Psoas muscle (tissue), 8 donors: ENCODE results near the gene TRAF3. TPM values are rescaled to one million over a fixed set of nuclear protein-coding genes. Genes with fewer than 3 reads are reported as not detected.

Experiments used
- ATAC-seq, 4 donors: fragments of 200-7000 bp; cut with Tn5 transposase; one replicate each; pipeline ENCODE4 v1.9.1; 2020; ENCODE audit warnings: moderate library complexity in 3 of 4, mild to moderate bottlenecking in 2 of 4
- DNase-seq, 2 donors: peaks; one replicate each; pipeline ENCODE4 v3.0.0-alpha.2; 2020
- H3K27ac ChIP-seq: fragments of 200-600 bp; one replicate; pipeline ENCODE4 v1.8.0; 2022
- H3K27me3 ChIP-seq, 3 donors: fragments of 200-600 bp in 1 of 3; one replicate each; pipeline versions ENCODE4 v1.6.1 to v1.8.0; 2013 to 2022; ENCODE audit warnings: low read length in 2 of 3, mild to moderate bottlenecking in 2 of 3, moderate library complexity in 1 of 3; ENCODE audit not compliant: insufficient read depth in 3 of 3
- H3K36me3 ChIP-seq, 2 donors: fragments of 200-600 bp in 1 of 2; one replicate each; pipeline versions ENCODE4 v1.6.1 to v1.8.0; 2013 to 2022; ENCODE audit warnings: low read depth in 1 of 2, mild to moderate bottlenecking in 1 of 2, moderate library complexity in 1 of 2; ENCODE audit not compliant: insufficient read depth in 1 of 2
- H3K4me1 ChIP-seq: fragments of 200-600 bp; one replicate; pipeline ENCODE4 v1.8.0; 2022
- H3K4me3 ChIP-seq: fragments of 200-600 bp; one replicate; pipeline ENCODE4 v1.8.0; 2022; ENCODE audit warnings: mild to moderate bottlenecking
- H3K9me3 ChIP-seq: fragments of 200-600 bp; one replicate; pipeline ENCODE4 v1.8.0; 2022
- WGBS, 3 donors: extraction: QIAGEN DNeasy Blood & Tissue Kit; methylation state at CpG; one replicate each; pipeline versions ENCODE4 v1.1.6 to v1.1.7; 2013; 5-methylcytosine and 5-hydroxymethylcytosine counted together
- intact Hi-C, 2 donors: fragments of 100-400 bp; cut with DNase I; formaldehyde crosslinking; loops; one replicate each; pipeline versions ENCODE4 v1.11.0 to v1.14.2; 2022
- polyA plus RNA-seq, 3 donors: library from polyadenylated mRNA; stranded (reverse); fragments of 200-250 nt; gene quantifications; one replicate each; pipeline ENCODE4 v1.2.3, GENCODE V29; 2013
- total RNA-seq, 4 donors: library from RNA; stranded (reverse); fragmentation: NEBNext Ultra II Directional in 2 of 4; extraction: Animal tissue kit (Norgen Biotek cat#: 25700) in 2 of 4; gene quantifications; one replicate each; pipeline versions ENCODE4 v1.2.1 to v1.2.4, GENCODE V29; 2021 to 2023
- TF ChIP-seq, protein P1 (sequence below): fragments of 200-600 bp; IDR thresholded peaks from one replicate; pipeline ENCODE4 v1.8.0; 2022; ENCODE audit warnings: antibody characterized with exemption
- donor health status: healthy with polysubstance abuse.
- donor health status: DM: no; HTN: no; CAD: no; lungs with moderate emphysema.
- donor health status: Bipolar disorder and iron deficiency.
- donor health status: healthy.
- donor health status: DM: yes; HTN: yes; CAD: no.
- donor health status: DM: no; HTN: no; CAD: no.
- donor health status: DM: no; HTN: no; CAD: no.
- donor health status: DM: yes; HTN: yes; CAD: no.

Gene TRAF3
- total and polyA plus RNA-seq, 7 donors: 3.3 to 16.3 (median 8.1) TPM

- intact Hi-C loops: no loop called here
- DNase-seq (no peak), ATAC-seq (no peak)
- H3K27me3 ChIP-seq: peaks cover 0 to 13% (median 4%) of the 10 kb centered on the region in 3 donors
- no peaks in the 10 kb centered on the region for H3K36me3 ChIP-seq
- TF ChIP-seq, protein P1, sequence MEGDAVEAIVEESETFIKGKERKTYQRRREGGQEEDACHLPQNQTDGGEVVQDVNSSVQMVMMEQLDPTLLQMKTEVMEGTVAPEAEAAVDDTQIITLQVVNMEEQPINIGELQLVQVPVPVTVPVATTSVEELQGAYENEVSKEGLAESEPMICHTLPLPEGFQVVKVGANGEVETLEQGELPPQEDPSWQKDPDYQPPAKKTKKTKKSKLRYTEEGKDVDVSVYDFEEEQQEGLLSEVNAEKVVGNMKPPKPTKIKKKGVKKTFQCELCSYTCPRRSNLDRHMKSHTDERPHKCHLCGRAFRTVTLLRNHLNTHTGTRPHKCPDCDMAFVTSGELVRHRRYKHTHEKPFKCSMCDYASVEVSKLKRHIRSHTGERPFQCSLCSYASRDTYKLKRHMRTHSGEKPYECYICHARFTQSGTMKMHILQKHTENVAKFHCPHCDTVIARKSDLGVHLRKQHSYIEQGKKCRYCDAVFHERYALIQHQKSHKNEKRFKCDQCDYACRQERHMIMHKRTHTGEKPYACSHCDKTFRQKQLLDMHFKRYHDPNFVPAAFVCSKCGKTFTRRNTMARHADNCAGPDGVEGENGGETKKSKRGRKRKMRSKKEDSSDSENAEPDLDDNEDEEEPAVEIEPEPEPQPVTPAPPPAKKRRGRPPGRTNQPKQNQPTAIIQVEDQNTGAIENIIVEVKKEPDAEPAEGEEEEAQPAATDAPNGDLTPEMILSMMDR: no peak
- WGBS, 3 donors: 87 to 93% (median 90%) methylated on average over 11 of the region's 11 CpGs
- H3K9me3 ChIP-seq: no peaks in the 10 kb centered on the region
- no peaks in the 10 kb centered on the region for H3K4me1 ChIP-seq
- no peak overlapping the region for H3K27ac ChIP-seq
- no peak overlapping the region for H3K4me3 ChIP-seq
These were observed 19.6 kb upstream of the TRAF3 start for GRCh38 chr14:102757646-102758045.

DNA sequence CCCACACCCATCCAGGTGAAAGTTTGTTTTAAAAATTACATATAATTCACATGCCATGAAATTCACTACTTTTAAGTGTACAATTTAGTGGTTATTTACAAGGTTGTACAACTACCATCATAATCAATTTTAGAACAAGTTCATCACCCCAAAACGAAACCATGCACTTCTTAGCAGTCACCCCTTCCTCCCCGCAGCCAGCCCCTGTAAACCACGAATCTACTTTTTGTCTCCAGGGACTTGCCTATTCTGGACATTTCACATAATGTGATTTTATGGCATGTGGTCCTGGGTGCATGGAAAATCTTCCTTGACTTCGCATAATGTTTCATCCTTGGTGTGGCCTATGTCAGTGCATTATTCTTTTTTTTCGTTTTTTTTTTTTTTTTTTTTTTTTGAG, 19.2 kb upstream of the TRAF3 start:
- H3K36me3 ChIP-seq: no peaks in the 10 kb centered on the region
- intact Hi-C loops: no loop called here
- H3K4me1 ChIP-seq: no peaks in the 10 kb centered on the region
- H3K4me3 ChIP-seq: no peak overlapping the region
- no peaks in the 10 kb centered on the region for H3K9me3 ChIP-seq
- peaks cover 0 to 13% (median 4%) of the 10 kb centered on the region in 3 donors for H3K27me3 ChIP-seq
- DNase-seq: no peak
- no peak for ATAC-seq
- WGBS, 3 donors: 83 to 85% (median 85%) methylated on average over 5 of the region's 5 CpGs
- TF ChIP-seq, protein P1: no peak
- no peak overlapping the region for H3K27ac ChIP-seq

DNA sequence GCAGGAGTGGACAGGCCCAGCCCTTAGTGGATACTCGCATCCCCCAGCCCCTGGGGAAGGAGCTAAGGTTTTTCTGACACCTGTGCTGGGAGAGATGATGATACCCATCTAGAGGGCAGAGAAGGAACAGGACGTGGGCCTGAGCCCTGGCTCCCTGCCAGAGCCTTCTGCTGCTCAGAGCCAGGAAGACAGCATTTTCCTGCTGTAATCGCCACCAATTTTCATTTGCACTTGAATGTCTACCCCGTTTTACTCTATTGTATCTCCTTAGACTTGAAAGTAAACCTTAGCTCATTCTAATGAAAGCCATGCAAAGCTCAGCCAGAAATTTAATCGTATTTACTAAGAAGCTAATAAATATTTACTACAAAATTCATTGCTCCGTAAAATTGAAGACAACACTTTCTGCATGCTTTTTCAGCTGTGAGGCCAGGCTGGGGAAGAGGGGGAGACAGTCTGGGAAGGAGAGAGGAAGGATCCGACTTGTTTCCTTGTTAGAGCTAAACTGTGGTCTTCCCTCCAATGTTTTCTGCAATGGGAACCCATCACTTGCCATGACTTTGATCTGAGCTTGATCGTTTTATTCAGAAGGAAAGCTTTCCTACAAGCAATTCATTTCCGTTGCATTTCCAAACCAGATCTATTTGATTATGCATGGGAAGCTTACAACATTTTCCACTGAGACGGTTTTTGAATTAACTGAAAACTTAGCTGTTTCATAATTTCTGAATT, 17.6 kb upstream of the TRAF3 start:
- DNase-seq (no peak), ATAC-seq (no peak)
- Histone ChIP-seq H3K9me3 (no peaks in the 10 kb centered on the region), H3K27ac (no peak overlapping the region), H3K36me3 (no peaks in the 10 kb centered on the region), H3K4me1 (no peaks in the 10 kb centered on the region), H3K4me3 (no peak overlapping the region), H3K27me3 (peaks cover 0 to 13% (median 4%) of the 10 kb centered on the region in 3 donors)
- TF ChIP-seq, protein P1: no peak
- intact Hi-C loops: no loop called here
- WGBS, 3 donors: 48 to 53% (median 48%) methylated on average over 10 of the region's 10 CpGs

DNA sequence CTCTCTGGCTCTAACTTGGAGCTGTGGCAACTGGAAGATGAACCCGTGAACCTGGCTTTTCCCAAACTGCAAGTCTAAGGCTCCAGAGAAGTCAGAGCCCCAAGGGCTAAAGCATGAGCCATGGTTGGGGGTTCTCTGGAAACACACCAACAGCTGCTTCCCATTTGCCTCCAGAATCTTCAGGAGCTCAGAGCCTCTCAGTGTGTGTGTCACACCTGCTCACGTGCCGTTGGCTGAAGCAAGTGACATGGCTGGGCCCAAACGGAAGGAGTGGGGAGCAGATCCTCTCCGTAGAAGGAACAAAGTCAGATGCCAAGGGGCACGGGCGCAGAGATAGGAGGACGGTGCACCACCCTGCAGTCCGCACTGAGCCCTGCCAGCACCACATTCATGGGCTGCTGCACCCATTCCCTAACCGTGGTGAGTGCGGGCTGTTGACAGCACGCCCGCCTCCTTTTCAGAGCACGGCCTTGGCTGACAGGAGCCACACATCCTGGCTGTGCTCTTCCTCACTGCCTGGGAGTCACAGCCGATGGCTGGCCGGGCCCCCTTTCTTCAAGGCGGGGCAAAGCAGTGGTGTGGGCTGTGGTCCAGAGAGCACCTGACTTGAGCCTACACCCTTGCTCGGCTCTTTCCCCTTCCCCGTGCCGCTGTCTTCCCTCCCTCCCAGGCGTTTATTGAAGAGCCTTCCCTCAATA, 16.6 kb upstream of the TRAF3 start:
- no peak overlapping the region for H3K4me3 ChIP-seq
- DNase-seq (no peak), ATAC-seq (peak in 1 of 4 donors; percentile 25)
- H3K4me1 ChIP-seq: no peaks in the 10 kb centered on the region
- H3K36me3 ChIP-seq: no peaks in the 10 kb centered on the region
- H3K27ac ChIP-seq: no peak overlapping the region
- intact Hi-C loops: no loop called here
- 43 to 49% (median 47%) methylated on average over 21 of the region's 21 CpGs for WGBS, 3 donors
- no peaks in the 10 kb centered on the region for H3K9me3 ChIP-seq
- TF ChIP-seq, protein P1: no peak
- H3K27me3 ChIP-seq: peaks cover 0 to 13% (median 4%) of the 10 kb centered on the region in 3 donors
